Caki2 (cell line): ENCODE data around the gene CCDC102B. TPM values are rescaled to one million over a fixed set of nuclear protein-coding genes. Genes with fewer than 3 reads are reported as not detected.

Experiments
- total RNA-seq: library from RNA; depleted of rRNA; stranded (reverse); fragments of >200 nt; shearing (Covaris generic); gene quantifications from 2 replicates; pipeline ENCODE4 v1.2.3, GENCODE V29; 2014; ENCODE audit warnings: low replicate concordance; rRNA removed

CCDC102B gene
- total RNA-seq, 1 experiment from 2014 or later, result not detected

Other genes with a start within 250 kb of the CCDC102B start
- gene TMX3, start 83.0 kb upstream of the CCDC102B start, total RNA-seq, result 15.9 and 17.5 TPM in 2 replicates